ENCODE measurements around the gene SPEG. TPM values are rescaled to one million over a fixed set of nuclear protein-coding genes. Genes with fewer than 3 reads are reported as not detected.

SPEG gene
- total and polyA plus RNA-seq, 2 of the 13 experiments (the other 11 are each of a cell fraction or from before 2014, with no cell fraction given): 0.18 to 0.24 TPM

DNA sequence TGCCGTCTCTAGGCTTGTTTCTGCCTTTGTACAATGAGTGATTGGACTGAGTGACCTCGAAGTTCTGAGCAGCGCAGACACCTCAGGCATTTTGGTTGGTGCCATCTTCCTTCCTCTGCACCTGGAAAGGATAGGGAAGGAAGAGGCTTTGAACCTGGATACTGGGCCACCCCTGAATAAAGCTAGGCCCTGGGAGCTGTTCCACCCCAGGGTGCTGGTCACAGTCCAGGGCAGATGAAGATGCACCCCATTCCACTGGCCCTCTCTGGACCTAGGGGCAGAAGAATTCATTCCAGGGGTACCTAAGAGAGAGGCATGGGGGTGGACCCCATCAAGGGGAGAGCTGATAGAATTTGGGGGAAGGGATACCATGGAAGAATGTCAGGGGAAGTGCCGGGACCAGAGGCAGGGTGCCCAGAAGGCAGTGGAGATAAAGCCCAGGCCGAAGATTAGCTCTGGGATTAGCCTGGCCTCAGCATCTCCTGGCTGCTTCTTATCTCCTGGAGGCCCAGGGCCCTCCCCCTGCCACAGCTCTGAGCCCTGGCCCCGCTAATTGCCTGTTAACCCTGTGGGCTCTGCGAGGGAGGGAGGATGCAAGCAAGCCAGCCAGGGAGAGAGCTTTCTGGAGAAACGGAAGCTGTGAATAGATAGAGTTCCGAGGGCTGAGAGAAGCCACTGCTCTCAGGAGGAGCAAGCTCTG lies 91.0 kb downstream of the SPEG start (continued):
- TF ChIP-seq, protein P1, sequence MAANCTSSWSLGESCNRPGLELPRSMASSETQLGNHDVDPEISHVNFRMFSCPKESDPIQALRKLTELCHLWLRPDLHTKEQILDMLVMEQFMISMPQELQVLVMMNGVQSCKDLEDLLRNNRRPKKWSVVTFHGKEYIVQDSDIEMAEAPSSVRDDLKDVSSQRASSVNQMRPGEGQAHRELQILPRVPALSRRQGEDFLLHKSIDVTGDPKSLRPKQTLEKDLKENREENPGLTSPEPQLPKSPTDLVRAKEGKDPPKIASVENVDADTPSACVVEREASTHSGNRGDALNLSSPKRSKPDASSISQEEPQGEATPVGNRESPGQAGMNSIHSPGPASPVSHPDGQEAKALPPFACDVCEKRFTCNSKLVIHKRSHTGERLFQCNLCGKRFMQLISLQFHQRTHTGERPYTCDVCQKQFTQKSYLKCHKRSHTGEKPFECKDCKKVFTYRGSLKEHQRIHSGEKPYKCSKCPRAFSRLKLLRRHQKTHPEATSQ (CRISPR knock-in tag; IDR thresholded peaks at IDR 0.05; ENCODE audit: borderline replicate concordance): no peak
- TF ChIP-seq KDM5B (CRISPR knock-in tag; IDR thresholded peaks at IDR 0.05; ENCODE audit: borderline replicate concordance): no peak

DNA sequence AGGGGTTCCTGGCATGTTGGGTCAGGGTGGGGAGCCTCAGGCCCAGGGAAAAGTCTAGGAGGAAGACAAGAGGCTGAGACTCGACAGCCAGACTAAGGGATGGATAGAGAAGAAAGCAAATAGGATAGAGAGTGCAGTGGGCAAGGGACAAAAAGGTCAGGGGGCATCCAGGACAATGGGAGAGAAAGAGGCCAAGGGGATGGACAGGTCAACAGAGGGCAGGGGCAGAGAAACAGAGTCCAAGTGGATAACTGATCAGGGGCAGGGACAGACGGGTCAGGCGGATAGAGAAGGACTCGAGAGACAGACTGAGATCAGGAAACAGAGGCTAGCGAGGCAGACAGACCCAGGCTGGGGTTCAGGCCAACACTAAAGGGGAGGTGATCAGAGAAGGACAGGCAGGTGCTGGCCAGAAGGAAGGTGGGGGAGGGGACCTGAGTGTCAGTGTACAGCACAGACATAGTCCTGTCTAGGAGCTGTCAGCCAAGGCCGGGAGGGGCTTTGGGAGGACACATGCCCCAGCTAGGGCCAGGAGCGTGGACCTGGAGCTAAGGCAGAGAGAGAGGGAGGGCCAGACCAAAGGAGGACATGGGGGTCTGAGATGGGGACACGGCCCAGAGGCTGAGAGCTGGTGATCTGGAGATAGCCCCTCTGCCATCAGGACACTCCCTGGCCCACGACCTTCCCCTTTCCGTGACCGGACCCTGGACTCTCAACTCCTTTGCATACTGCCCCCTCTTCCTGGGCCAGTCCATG lies 91.9 kb downstream of the SPEG start:
- no peak overlapping the region for H3K4me3 ChIP-seq (replicated peaks in 1 of 3; ENCODE audit: insufficient read depth in 1 of 3, low read depth in 2 of 3, low read length in 3 of 3)
- no peak for DNase-seq (ENCODE audit: low spot score)
- in situ Hi-C loops (cut with HindIII; ENCODE audit: extremely low pct_ligation_motif_present, low pct_unique_long_range_greater_than_20kb) (loop anchor here (10.0 kb wide), 1 partner anchor 52 kb away; no protein-coding TSS in a partner anchor), intact Hi-C loops (cut with micrococcal nuclease; ENCODE audit: unreplicated experiment) (no loop called here)
- peaks cover 24 to 93% of the 10 kb centered on the region in 2 experiments for H3K27me3 ChIP-seq (ENCODE audit: control insufficient read depth in 1 of 2, insufficient read depth in 2 of 2, low read length in 2 of 2)
- no peak overlapping the region for H3K9ac ChIP-seq (ENCODE audit: insufficient read depth, low read depth, low read length)
- no peaks in the 10 kb centered on the region for H3K36me3 ChIP-seq (replicated peaks in 1 of 2; ENCODE audit: control insufficient read depth in 1 of 2, insufficient read depth in 2 of 2, low read length in 2 of 2)
- H2AFZ ChIP-seq (ENCODE audit: low read length): no peak overlapping the region
- H3K9me3 ChIP-seq (ENCODE audit: low read length): no peaks in the 10 kb centered on the region
- POLR2A ChIA-PET: interaction anchor here (0.7 to 1.5 kb wide), 3 partner anchors 16 to 139 kb away, joined by 3 to 5 read pairs (median 3); partner anchors contain the start of gene DNPEP
- no peaks in the 10 kb centered on the region for H4K20me1 ChIP-seq (ENCODE audit: insufficient read depth, low read length)
- ATAC-seq: no peak
- CTCF ChIA-PET (ENCODE audit: low intra/inter-chr PET ratio, low total read pairs): no interaction called here
- FAIRE-seq: no peak
- no peak overlapping the region for H3K27ac ChIP-seq (ENCODE audit: extremely low read length, insufficient read depth, low read length)
- H3K4me1 ChIP-seq (ENCODE audit: insufficient read depth, low read length): peaks cover 25% of the 10 kb centered on the region
- no peak overlapping the region for H3K4me2 ChIP-seq (ENCODE audit: low read depth, low read length)
- 6% methylated on average over 10 of the region's 11 CpGs for WGBS (ENCODE audit: low lambda C conversion rate)
- H3K79me2 ChIP-seq (ENCODE audit: insufficient read depth, low read length): no peaks in the 10 kb centered on the region
- TF ChIP-seq, protein P2, sequence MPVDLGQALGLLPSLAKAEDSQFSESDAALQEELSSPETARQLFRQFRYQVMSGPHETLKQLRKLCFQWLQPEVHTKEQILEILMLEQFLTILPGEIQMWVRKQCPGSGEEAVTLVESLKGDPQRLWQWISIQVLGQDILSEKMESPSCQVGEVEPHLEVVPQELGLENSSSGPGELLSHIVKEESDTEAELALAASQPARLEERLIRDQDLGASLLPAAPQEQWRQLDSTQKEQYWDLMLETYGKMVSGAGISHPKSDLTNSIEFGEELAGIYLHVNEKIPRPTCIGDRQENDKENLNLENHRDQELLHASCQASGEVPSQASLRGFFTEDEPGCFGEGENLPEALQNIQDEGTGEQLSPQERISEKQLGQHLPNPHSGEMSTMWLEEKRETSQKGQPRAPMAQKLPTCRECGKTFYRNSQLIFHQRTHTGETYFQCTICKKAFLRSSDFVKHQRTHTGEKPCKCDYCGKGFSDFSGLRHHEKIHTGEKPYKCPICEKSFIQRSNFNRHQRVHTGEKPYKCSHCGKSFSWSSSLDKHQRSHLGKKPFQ (CRISPR knock-in tag; IDR thresholded peaks at IDR 0.05; ENCODE audit: insufficient replicate concordance): no peak
- TF ChIP-seq DNMT1 (CRISPR knock-in tag; IDR thresholded peaks at IDR 0.05) (no peak), MTF2 (CRISPR knock-in tag; IDR thresholded peaks at IDR 0.05; ENCODE audit: borderline replicate concordance) (0 out of 2 replicates have a peak, but pooled peaks have one; percentile 34)
- BruUV-seq (replicated peaks): no TSS peak
